Loucy (cell line): ENCODE measurements around the gene PMAIP1.

Source experiments
- H2AFZ ChIP-seq: fragments of 200-600 bp; sonication (generic); 2 replicates; pipeline ENCODE4 v1.6.0; 2016; ENCODE audit warnings: antibody characterized with exemption, mild to moderate bottlenecking, low read length, moderate library complexity
- H3F3A ChIP-seq: fragments of 200-600 bp; 2 replicates; pipeline ENCODE4 v1.6.0; 2016; ENCODE audit warnings: antibody characterized with exemption, low read depth, mild to moderate bottlenecking
- H3K27me3 ChIP-seq: fragments of 200-600 bp; sonication (generic); 2 replicates; pipeline ENCODE4 v1.6.1; 2014; ENCODE audit warnings: low read length, mild to moderate bottlenecking; ENCODE audit not compliant: insufficient read depth, poor library complexity, severe bottlenecking
- H3K36me3 ChIP-seq: fragments of 200-600 bp; sonication (generic); 2 replicates; pipeline ENCODE4 v1.6.1; 2016; ENCODE audit warnings: low read length; ENCODE audit not compliant: insufficient read depth
- H3K4me1 ChIP-seq: fragments of 200-600 bp; sonication (generic); 2 replicates; pipeline ENCODE4 v1.5.1; 2014; ENCODE audit warnings: low read length, mild to moderate bottlenecking; ENCODE audit not compliant: insufficient read depth, poor library complexity, severe bottlenecking
- H3K4me2 ChIP-seq: fragments of 200-600 bp; sonication (generic); 2 replicates; pipeline ENCODE4 v1.6.0; 2014; ENCODE audit warnings: antibody characterized with exemption, low read length, low read depth, mild to moderate bottlenecking; ENCODE audit not compliant: poor library complexity, severe bottlenecking
- H3K4me3 ChIP-seq: fragments of 200-600 bp; sonication (generic); 2 replicates; pipeline ENCODE4 v1.5.1; 2014; ENCODE audit warnings: low read length, mild to moderate bottlenecking, mixed read lengths; ENCODE audit not compliant: poor library complexity, severe bottlenecking
- H3K79me2 ChIP-seq: fragments of 200-600 bp; sonication (generic); 2 replicates; pipeline ENCODE4 v1.6.1; 2014; ENCODE audit warnings: low read length; ENCODE audit not compliant: insufficient read depth
- H3K9ac ChIP-seq: fragments of 200-600 bp; sonication (generic); 2 replicates; pipeline ENCODE4 v1.6.0; 2014; ENCODE audit warnings: mild to moderate bottlenecking, low read depth, low read length, moderate library complexity; ENCODE audit not compliant: poor library complexity, severe bottlenecking
- H3K9me2 ChIP-seq: fragments of 200-600 bp; sonication (generic); replicated peaks from 2 replicates; pipeline ENCODE4 v1.6.1; 2016; ENCODE audit warnings: low read depth, low read length, mixed read lengths
- H3K9me3 ChIP-seq: fragments of 200-600 bp; sonication (generic); 2 replicates; pipeline ENCODE4 v1.6.1; 2014; ENCODE audit warnings: mild to moderate bottlenecking, antibody characterized with exemption, low read length, low read depth; ENCODE audit not compliant: insufficient read depth
- H4K20me1 ChIP-seq: fragments of 200-600 bp; sonication (generic); 2 replicates; pipeline ENCODE4 v1.6.0; 2014; ENCODE audit warnings: antibody characterized with exemption, low read length, mild to moderate bottlenecking; ENCODE audit not compliant: insufficient read depth, poor library complexity, severe bottlenecking
- CTCF ChIP-seq: fragments of 200-600 bp; sonication (generic); conservative IDR thresholded peaks from 2 replicates; pipeline ENCODE4 v1.5.1; 2014; ENCODE audit warnings: mild to moderate bottlenecking, antibody characterized with exemption, low read length
- EZH2phosphoT487 ChIP-seq: fragments of 200-600 bp; IDR thresholded peaks from 2 replicates; pipeline ENCODE4 v1.6.1; 2018; ENCODE audit warnings: antibody characterized with exemption, mild to moderate bottlenecking, moderate library complexity, borderline replicate concordance

Gene PMAIP1

GRCh38 chr18:59918997-59919396 lies 19.2 kb downstream of the PMAIP1 start:
- Histone ChIP-seq H3K9me2 (no peaks in the 10 kb centered on the region), H3K9ac (peak overlapping the region; percentile 73), H3K9me3 (no peaks in the 10 kb centered on the region), H3K36me3 (no peaks in the 10 kb centered on the region), H3K27me3 (no peaks in the 10 kb centered on the region), H4K20me1 (no peaks in the 10 kb centered on the region), H2AFZ (no peak overlapping the region), H3F3A (peaks cover 25% of the 10 kb centered on the region), H3K4me2 (peak overlapping the region; percentile 68), H3K79me2 (no peaks in the 10 kb centered on the region), H3K4me1 (peaks cover 83% of the 10 kb centered on the region), H3K4me3 (peak overlapping the region; percentile 66)
- TF ChIP-seq EZH2phosphoT487 (no peak), CTCF (no peak)

GRCh38 chr18:59921384-59921891 lies 21.6 kb downstream of the PMAIP1 start:
- Histone ChIP-seq H3K9me2 (no peaks in the 10 kb centered on the region), H4K20me1 (no peaks in the 10 kb centered on the region), H3K9ac (no peak overlapping the region), H3K9me3 (no peaks in the 10 kb centered on the region), H3K36me3 (no peaks in the 10 kb centered on the region), H3F3A (peaks cover 25% of the 10 kb centered on the region), H3K4me2 (peak overlapping the region; percentile 57), H3K27me3 (no peaks in the 10 kb centered on the region), H3K4me3 (peak overlapping the region; percentile 16), H3K4me1 (peaks cover 79% of the 10 kb centered on the region), H3K79me2 (no peaks in the 10 kb centered on the region), H2AFZ (no peak overlapping the region)
- TF ChIP-seq CTCF = no peak
- TF ChIP-seq EZH2phosphoT487 = no peak

GRCh38 chr18:59923539-59924196 lies 23.9 kb downstream of the PMAIP1 start:
- Histone ChIP-seq H4K20me1 (no peaks in the 10 kb centered on the region), H3K9me2 (no peaks in the 10 kb centered on the region), H2AFZ (no peak overlapping the region), H3K36me3 (no peaks in the 10 kb centered on the region), H3K9me3 (no peaks in the 10 kb centered on the region), H3K27me3 (no peaks in the 10 kb centered on the region), H3K4me3 (peak overlapping the region; percentile 53), H3F3A (peaks cover 21% of the 10 kb centered on the region), H3K79me2 (no peaks in the 10 kb centered on the region), H3K4me2 (peak overlapping the region; percentile 76), H3K4me1 (peaks cover 59% of the 10 kb centered on the region), H3K9ac (peak overlapping the region; percentile 55)
- no peak for TF ChIP-seq EZH2phosphoT487
- TF ChIP-seq CTCF = no peak
